ENCODE data around the gene CRYGN. TPM values are rescaled to one million over a fixed set of nuclear protein-coding genes. Genes with fewer than 3 reads are reported as not detected.

CRYGN gene
- total RNA-seq, 2 experiments from 2014 or later: 0.21 TPM; not detected in 1

GRCh38 chr7:151456782-151457181, 16.8 kb upstream of the CRYGN start:
- Mint-ChIP-seq H3K4me1 (ENCODE audit: low read depth) (peaks cover 8% of the 10 kb centered on the region), H3K36me3 (no peaks in the 10 kb centered on the region), H3K27me3 (peaks cover 4% of the 10 kb centered on the region), H3K4me3 (no peak overlapping the region), H3K27ac (no peak overlapping the region), H3K9me3 (peaks cover 2% of the 10 kb centered on the region)
- CTCF ChIA-PET: interaction anchor here (2.7 kb wide), 1 partner anchor 9 kb away, joined by 10 read pairs; no protein-coding TSS in a partner anchor
- POLR2A ChIA-PET: no interaction called here
- DNase-seq: no peak
- intact Hi-C loops (cut with micrococcal nuclease): no loop called here

DNA sequence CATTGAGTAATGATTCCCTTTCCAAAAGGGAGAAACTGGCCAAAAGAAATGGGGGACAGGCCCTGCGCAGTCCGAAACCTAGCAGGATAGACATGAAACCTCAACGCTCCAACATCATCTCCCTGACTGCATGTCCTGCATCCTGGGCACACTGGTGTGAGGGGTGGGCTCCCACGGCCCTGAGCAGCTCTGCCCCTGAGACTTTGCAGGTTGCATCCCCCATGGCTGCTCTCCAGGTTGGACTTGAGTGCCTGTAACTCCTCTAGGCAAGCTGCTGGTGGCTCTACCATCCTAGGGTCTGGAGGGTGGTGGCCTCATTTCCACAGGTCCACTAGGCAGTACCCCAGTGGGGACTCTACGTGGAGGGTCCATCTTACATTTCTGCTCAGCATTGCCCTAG, 16.3 kb upstream of the CRYGN start:
- Mint-ChIP-seq H3K4me1 (ENCODE audit: low read depth) (peaks cover 8% of the 10 kb centered on the region), H3K27ac (no peak overlapping the region), H3K36me3 (no peaks in the 10 kb centered on the region), H3K4me3 (no peak overlapping the region), H3K27me3 (peaks cover 4% of the 10 kb centered on the region), H3K9me3 (peaks cover 2% of the 10 kb centered on the region)
- intact Hi-C loops (cut with micrococcal nuclease): no loop called here
- CTCF ChIA-PET: interaction anchor here (1.6 to 2.7 kb wide), 2 partner anchors 8 to 88 kb away, joined by 5 to 10 read pairs; no protein-coding TSS in a partner anchor
- no peak for DNase-seq
- POLR2A ChIA-PET: no interaction called here

DNA sequence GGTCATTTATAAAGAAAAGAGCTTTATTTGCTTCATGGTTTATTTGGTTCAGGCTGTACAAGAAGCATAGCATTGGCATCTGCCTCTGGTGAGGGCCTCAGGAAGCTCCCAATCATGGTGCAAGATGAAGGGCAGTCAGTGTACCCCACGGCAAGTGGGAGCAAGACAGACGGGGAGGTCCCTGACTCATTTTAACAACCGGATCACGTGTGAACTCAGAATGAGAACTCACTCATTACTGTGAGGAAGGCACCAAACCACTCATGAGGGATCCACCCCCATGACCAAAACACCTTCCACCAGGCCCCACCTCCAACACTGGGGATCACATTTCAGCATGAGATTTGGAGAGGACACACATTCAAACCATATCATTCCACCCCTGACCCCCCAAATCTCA, 15.7 kb upstream of the CRYGN start:
- ChIA-PET POLR2A (no interaction called here), CTCF (interaction anchor here (1.6 kb wide), 1 partner anchor 87 kb away, joined by 5 read pairs; no protein-coding TSS in a partner anchor)
- Mint-ChIP-seq H3K36me3 (no peaks in the 10 kb centered on the region), H3K4me1 (ENCODE audit: low read depth) (peaks cover 8% of the 10 kb centered on the region), H3K9me3 (no peaks in the 10 kb centered on the region), H3K27ac (no peak overlapping the region), H3K4me3 (no peak overlapping the region), H3K27me3 (peaks cover 3% of the 10 kb centered on the region)
- DNase-seq: peak; percentile 30
- intact Hi-C loops (cut with micrococcal nuclease): no loop called here

DNA sequence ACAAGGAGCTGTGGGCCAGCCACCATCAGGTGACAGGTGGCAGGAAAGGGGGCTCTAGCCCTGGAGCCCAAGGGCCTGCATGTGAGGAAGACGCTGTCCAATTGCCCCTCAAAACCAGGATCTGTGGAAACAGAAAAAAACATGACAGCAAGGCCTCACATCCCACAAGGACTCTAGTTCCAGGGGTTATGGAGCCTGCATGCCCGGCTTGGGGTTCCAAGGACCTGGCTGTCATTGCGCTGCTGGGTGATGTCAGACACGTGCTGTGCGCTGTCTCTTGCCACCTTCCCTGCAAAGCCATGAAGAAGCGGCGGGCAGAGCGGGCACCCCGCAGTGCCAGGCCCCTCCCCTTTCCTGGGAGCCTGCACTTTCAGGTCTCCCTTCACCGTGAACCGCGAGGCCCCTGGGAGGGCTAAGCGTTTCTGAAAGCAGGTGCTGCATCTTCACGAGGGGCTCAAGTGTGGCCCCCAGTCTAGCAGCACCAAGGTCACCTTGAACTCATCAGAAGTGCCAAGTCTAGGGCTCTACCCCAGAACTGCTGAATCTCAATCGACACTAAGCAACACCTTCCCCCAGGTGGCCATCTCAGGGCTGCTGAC, 15.1 kb upstream of the CRYGN start:
- no peak overlapping the region for H3K27ac Mint-ChIP-seq
- no peaks in the 10 kb centered on the region for H3K36me3 Mint-ChIP-seq
- intact Hi-C loops (cut with micrococcal nuclease): no loop called here
- no peaks in the 10 kb centered on the region for H3K27me3 Mint-ChIP-seq
- peaks cover 8% of the 10 kb centered on the region for H3K4me1 Mint-ChIP-seq (ENCODE audit: low read depth)
- no peaks in the 10 kb centered on the region for H3K9me3 Mint-ChIP-seq
- CTCF ChIA-PET: interaction anchor here (1.6 kb wide), 1 partner anchor 87 kb away, joined by 5 read pairs; no protein-coding TSS in a partner anchor
- no peak for DNase-seq
- H3K4me3 Mint-ChIP-seq: no peak overlapping the region
- POLR2A ChIA-PET: no interaction called here

DNA sequence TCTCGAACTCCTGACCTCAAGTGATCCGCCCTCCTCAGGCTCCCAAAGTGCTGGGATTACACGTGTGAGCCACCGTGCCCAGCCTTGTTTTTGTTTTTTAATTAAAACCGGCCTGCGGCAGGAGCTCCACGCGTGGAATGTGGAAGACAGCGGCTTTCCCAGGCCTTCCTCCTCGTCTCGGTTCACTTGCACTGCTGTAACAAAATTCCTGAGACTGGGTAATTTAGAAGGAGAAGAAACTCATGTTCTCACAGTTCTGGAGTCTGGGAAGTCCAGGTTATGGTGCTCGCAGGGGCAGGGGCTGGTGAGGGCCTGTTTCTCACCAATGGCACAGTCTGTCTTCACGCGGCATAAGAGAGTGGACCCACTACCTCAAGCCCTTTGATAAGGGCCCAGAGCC, 14.4 kb upstream of the CRYGN start:
- POLR2A ChIA-PET: no interaction called here
- intact Hi-C loops (cut with micrococcal nuclease): no loop called here
- CTCF ChIA-PET: interaction anchor here (0.8 to 14.5 kb wide), 2 partner anchors 58 to 85 kb away, joined by 3 to 384 read pairs; no protein-coding TSS in a partner anchor
- H3K27me3 Mint-ChIP-seq: peaks cover 2% of the 10 kb centered on the region
- H3K36me3 Mint-ChIP-seq: no peaks in the 10 kb centered on the region
- no peaks in the 10 kb centered on the region for H3K9me3 Mint-ChIP-seq
- no peak overlapping the region for H3K4me3 Mint-ChIP-seq
- H3K27ac Mint-ChIP-seq: no peak overlapping the region
- DNase-seq: no peak
- H3K4me1 Mint-ChIP-seq (ENCODE audit: low read depth): peaks cover 12% of the 10 kb centered on the region

- H3K4me1 Mint-ChIP-seq (ENCODE audit: low read depth): peaks cover 12% of the 10 kb centered on the region
- H3K4me3 Mint-ChIP-seq: no peak overlapping the region
- no peak overlapping the region for H3K27ac Mint-ChIP-seq
- intact Hi-C loops (cut with micrococcal nuclease): no loop called here
- CTCF ChIA-PET: interaction anchor here (14.5 kb wide), 1 partner anchor 84 kb away, joined by 384 read pairs; no protein-coding TSS in a partner anchor
- no peaks in the 10 kb centered on the region for H3K36me3 Mint-ChIP-seq
- peaks cover 2% of the 10 kb centered on the region for H3K27me3 Mint-ChIP-seq
- no peaks in the 10 kb centered on the region for H3K9me3 Mint-ChIP-seq
- no peak for DNase-seq
- POLR2A ChIA-PET: no interaction called here
These were observed 13.4 kb upstream of the CRYGN start for GRCh38 chr7:151453326-151453791.

- Mint-ChIP-seq H3K4me3 (no peak overlapping the region), H3K27me3 (peaks cover 2% of the 10 kb centered on the region), H3K9me3 (no peaks in the 10 kb centered on the region), H3K27ac (no peak overlapping the region), H3K4me1 (ENCODE audit: low read depth) (peaks cover 12% of the 10 kb centered on the region), H3K36me3 (no peaks in the 10 kb centered on the region)
- ChIA-PET CTCF (interaction anchor here (14.5 kb wide), 1 partner anchor 84 kb away, joined by 384 read pairs; no protein-coding TSS in a partner anchor), POLR2A (no interaction called here)
- intact Hi-C loops (cut with micrococcal nuclease): no loop called here
- no peak for DNase-seq
These were observed 12.9 kb upstream of the CRYGN start for GRCh38 chr7:151452680-151453325.

DNA sequence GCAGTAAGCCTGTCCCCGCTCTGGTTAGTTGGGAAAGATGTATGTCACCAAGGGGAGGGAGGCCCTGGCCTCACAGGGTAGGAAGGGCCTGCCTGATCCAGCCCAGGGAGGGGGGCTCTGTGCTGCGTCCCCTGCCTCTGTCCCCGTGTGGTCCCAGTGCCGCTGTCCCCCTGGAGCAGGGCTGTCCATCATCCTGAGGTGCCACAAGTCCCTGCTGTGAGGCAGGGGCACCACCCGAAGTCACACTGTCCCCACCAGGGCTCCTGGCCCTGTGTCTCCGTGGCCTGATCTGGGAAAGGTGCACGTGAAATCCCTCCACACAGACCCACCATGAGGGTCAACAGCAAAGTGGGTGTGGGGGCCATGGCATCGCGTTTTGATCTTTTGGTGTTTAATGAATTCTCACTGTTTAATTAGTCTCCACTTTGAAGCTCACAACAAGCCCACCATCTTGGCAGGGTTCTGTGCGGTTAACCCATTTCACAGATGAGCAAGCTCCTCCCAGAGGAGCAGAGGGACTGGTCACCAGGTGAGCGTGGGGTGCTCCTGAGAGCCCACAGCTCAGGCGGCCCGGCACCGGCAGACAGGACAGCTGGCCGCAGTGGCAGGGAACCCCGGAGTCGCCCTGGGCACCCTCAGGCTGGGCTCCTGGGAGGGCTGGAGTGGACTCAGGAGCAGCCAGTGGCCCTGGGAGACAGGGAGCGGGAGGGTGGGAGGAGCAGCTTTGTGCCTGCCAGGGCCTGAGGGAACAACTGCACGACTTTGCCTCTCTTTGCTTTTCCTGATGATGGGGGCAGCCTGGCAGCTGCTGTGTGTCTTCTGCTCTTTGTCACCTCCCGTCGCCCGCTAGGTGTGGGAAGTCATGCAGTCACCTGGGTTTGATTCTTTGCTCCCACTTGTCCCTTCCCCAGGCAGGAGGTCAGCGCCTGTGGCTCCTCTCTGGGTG, 12.0 kb upstream of the CRYGN start:
- CTCF ChIA-PET: interaction anchor here (0.8 to 14.5 kb wide), 2 partner anchors 83 to 137 kb away, joined by 3 to 384 read pairs; no protein-coding TSS in a partner anchor

GRCh38 chr7:151451156-151451555, 11.2 kb upstream of the CRYGN start:
- H3K4me3 Mint-ChIP-seq: no peak overlapping the region
- H3K27me3 Mint-ChIP-seq: peaks cover 2% of the 10 kb centered on the region
- H3K4me1 Mint-ChIP-seq (ENCODE audit: low read depth): peaks cover 7% of the 10 kb centered on the region
- H3K9me3 Mint-ChIP-seq: no peaks in the 10 kb centered on the region
- CTCF ChIA-PET: interaction anchor here (0.6 to 14.5 kb wide), 5 partner anchors 11 to 136 kb away, joined by 3 to 384 read pairs (median 36); no protein-coding TSS in a partner anchor
- no peaks in the 10 kb centered on the region for H3K36me3 Mint-ChIP-seq
- POLR2A ChIA-PET: no interaction called here
- DNase-seq: no peak
- no peak overlapping the region for H3K27ac Mint-ChIP-seq
- intact Hi-C loops (cut with micrococcal nuclease): no loop called here

More for the DNA sequence above, 12.0 kb upstream of the CRYGN start:
- Mint-ChIP-seq H3K4me1 (ENCODE audit: low read depth) (peaks cover 7% of the 10 kb centered on the region), H3K36me3 (no peaks in the 10 kb centered on the region), H3K4me3 (no peak overlapping the region), H3K9me3 (no peaks in the 10 kb centered on the region), H3K27me3 (peaks cover 2% of the 10 kb centered on the region), H3K27ac (no peak overlapping the region)
- intact Hi-C loops (cut with micrococcal nuclease): no loop called here
- no peak for DNase-seq
- POLR2A ChIA-PET: no interaction called here

DNA sequence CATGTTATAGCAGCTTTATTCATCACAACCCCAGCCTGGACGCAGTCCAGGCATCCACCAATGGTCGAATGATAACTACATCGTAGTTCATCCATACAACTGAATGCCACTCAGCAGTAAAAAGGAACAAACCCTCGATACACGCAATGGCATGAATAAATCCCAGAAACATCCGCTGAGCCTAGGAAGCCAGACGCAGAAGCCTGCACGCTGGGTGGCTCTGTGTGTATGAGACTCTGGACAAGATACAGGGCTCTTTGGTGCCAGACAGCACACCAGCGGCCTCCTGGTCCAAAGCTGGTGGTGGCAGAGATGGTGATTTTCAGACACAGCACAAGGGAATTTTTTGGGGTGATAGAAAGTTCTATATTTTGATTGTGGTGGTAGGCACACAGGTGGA, 10.0 kb upstream of the CRYGN start:
- H3K4me3 Mint-ChIP-seq: no peak overlapping the region

More for the DNA sequence above, 10.0 kb upstream of the CRYGN start:
- ChIA-PET CTCF (interaction anchor here (1.3 to 14.5 kb wide), 9 partner anchors 12 to 308 kb away, joined by 4 to 384 read pairs (median 36); no protein-coding TSS in a partner anchor), POLR2A (no interaction called here)
- intact Hi-C loops (cut with micrococcal nuclease): loop anchor here (2.0 to 5.0 kb wide), 2 partner anchors 35 to 98 kb away; no protein-coding TSS in a partner anchor
- H3K27ac Mint-ChIP-seq: no peak overlapping the region
- H3K4me1 Mint-ChIP-seq (ENCODE audit: low read depth): peaks cover 4% of the 10 kb centered on the region
- H3K27me3 Mint-ChIP-seq: peaks cover 2% of the 10 kb centered on the region
- no peaks in the 10 kb centered on the region for H3K36me3 Mint-ChIP-seq
- DNase-seq: no peak
- H3K9me3 Mint-ChIP-seq: no peaks in the 10 kb centered on the region
